Mesothelial cell of epicardium (in vitro differentiated cells): ENCODE results near the gene AP3S2. TPM values are rescaled to one million over a fixed set of nuclear protein-coding genes. Genes with fewer than 3 reads are reported as not detected.
"Not testable (repeated sequence)": the region's sequence is repeated elsewhere in the genome, so short reads cannot be mapped to it uniquely, and the experiment has no call there.

ENCODE experiments used
- DNase-seq, 2 experiments: peaks; one replicate each; pipeline ENCODE4 v3.0.0; 2021; ENCODE audit warnings: low spot score in 2 of 2; ENCODE audit not compliant: unreplicated experiment in 2 of 2
- H3K27ac Mint-ChIP-seq: 2 replicates; pipeline ENCODE4 v1.8.0; 2021; ENCODE audit warnings: mixed read lengths
- H3K27me3 Mint-ChIP-seq: 2 replicates; pipeline ENCODE4 v1.8.0; 2021; ENCODE audit warnings: low read depth, mixed read lengths
- H3K36me3 Mint-ChIP-seq: 2 replicates; pipeline ENCODE4 v1.8.0; 2021; ENCODE audit warnings: mixed read lengths
- H3K4me1 Mint-ChIP-seq: 2 replicates; pipeline ENCODE4 v1.8.0; 2021; ENCODE audit warnings: mixed read lengths
- H3K4me3 Mint-ChIP-seq: 2 replicates; pipeline ENCODE4 v1.8.0; 2021; ENCODE audit warnings: mild to moderate bottlenecking, moderate library complexity, mixed read lengths
- H3K9me3 Mint-ChIP-seq: 2 replicates; pipeline ENCODE4 v1.8.0; 2021; ENCODE audit warnings: mixed read lengths
- CTCF ChIP-seq: fragments of 200-600 bp; sonication (generic); IDR thresholded peaks from one replicate; pipeline ENCODE4 v1.5.0; 2021; ENCODE audit warnings: antibody characterized with exemption; ENCODE audit not compliant: unreplicated experiment
- total RNA-seq: library from RNA; stranded (reverse); gene quantifications from 3 replicates; pipeline ENCODE4 v1.2.1, GENCODE V29; 2021

AP3S2 gene
- total RNA-seq, 1 donor from 2014 or later, result 28.3 TPM

GRCh38 chr15:89860891-89861290 is 32.9 kb downstream of the AP3S2 start:
- Mint-ChIP-seq H3K36me3 (peaks cover 22% of the 10 kb centered on the region), H3K27ac (no peak overlapping the region), H3K9me3 (peaks cover 2% of the 10 kb centered on the region), H3K27me3 (no peaks in the 10 kb centered on the region), H3K4me3 (no peak overlapping the region), H3K4me1 (peaks cover 4% of the 10 kb centered on the region)
- DNase-seq, result no peak
- no peak for TF ChIP-seq CTCF

- Mint-ChIP-seq H3K27ac (no peak overlapping the region), H3K36me3 (peaks cover 20% of the 10 kb centered on the region), H3K27me3 (no peaks in the 10 kb centered on the region), H3K4me3 (no peak overlapping the region), H3K4me1 (peaks cover 4% of the 10 kb centered on the region), H3K9me3 (peaks cover 3% of the 10 kb centered on the region)
- no peak for TF ChIP-seq CTCF
- no peak for DNase-seq
These were observed 33.4 kb downstream of the AP3S2 start for GRCh38 chr15:89860431-89860830.

GRCh38 chr15:89858661-89859458 is 34.9 kb downstream of the AP3S2 start:
- peaks cover 3% of the 10 kb centered on the region for H3K9me3 Mint-ChIP-seq
- H3K27ac Mint-ChIP-seq, result no peak overlapping the region
- DNase-seq, result no peak
- H3K4me1 Mint-ChIP-seq, result peaks cover 3% of the 10 kb centered on the region
- no peaks in the 10 kb centered on the region for H3K27me3 Mint-ChIP-seq
- H3K36me3 Mint-ChIP-seq, result peaks cover 18% of the 10 kb centered on the region
- no peak for TF ChIP-seq CTCF
- H3K4me3 Mint-ChIP-seq, result no peak overlapping the region

- H3K27ac Mint-ChIP-seq, result no peak overlapping the region
- H3K4me3 Mint-ChIP-seq, result no peak overlapping the region
- peaks cover 26% of the 10 kb centered on the region for H3K36me3 Mint-ChIP-seq
- H3K9me3 Mint-ChIP-seq, result peaks cover 3% of the 10 kb centered on the region
- TF ChIP-seq CTCF, result no peak
- DNase-seq, result no peak
- H3K27me3 Mint-ChIP-seq, result no peaks in the 10 kb centered on the region
- peaks cover 3% of the 10 kb centered on the region for H3K4me1 Mint-ChIP-seq
These were observed 36.1 kb downstream of the AP3S2 start for GRCh38 chr15:89857673-89858072.

GRCh38 chr15:89855948-89856347 is 37.8 kb downstream of the AP3S2 start:
- H3K4me1 Mint-ChIP-seq, result peaks cover 2% of the 10 kb centered on the region
- H3K27me3 Mint-ChIP-seq, result no peaks in the 10 kb centered on the region
- no peak overlapping the region for H3K4me3 Mint-ChIP-seq
- no peak for DNase-seq
- peaks cover 3% of the 10 kb centered on the region for H3K9me3 Mint-ChIP-seq
- no peak overlapping the region for H3K27ac Mint-ChIP-seq
- peaks cover 37% of the 10 kb centered on the region for H3K36me3 Mint-ChIP-seq
- TF ChIP-seq CTCF, result no peak

- not testable (repeated sequence) for H3K9me3 Mint-ChIP-seq, H3K27ac Mint-ChIP-seq, H3K4me3 Mint-ChIP-seq, DNase-seq, H3K27me3 Mint-ChIP-seq, H3K4me1 Mint-ChIP-seq
- peaks cover 39% of the 10 kb centered on the region for H3K36me3 Mint-ChIP-seq
These were observed 38.9 kb downstream of the AP3S2 start for GRCh38 chr15:89854863-89855262.
